ENCODE results near the gene PIGU. TPM values are rescaled to one million over a fixed set of nuclear protein-coding genes. Genes with fewer than 3 reads are reported as not detected.
A peak's percentile ranks its signal among the peaks of the same experiment; 100 is the strongest.
"Not testable (repeated sequence)": the region's sequence is repeated elsewhere in the genome, so short reads cannot be mapped to it uniquely, and the experiment has no call there.

The PIGU gene
- total RNA-seq, 2 donors from 2014 or later = 35.8 to 41.2 TPM

DNA sequence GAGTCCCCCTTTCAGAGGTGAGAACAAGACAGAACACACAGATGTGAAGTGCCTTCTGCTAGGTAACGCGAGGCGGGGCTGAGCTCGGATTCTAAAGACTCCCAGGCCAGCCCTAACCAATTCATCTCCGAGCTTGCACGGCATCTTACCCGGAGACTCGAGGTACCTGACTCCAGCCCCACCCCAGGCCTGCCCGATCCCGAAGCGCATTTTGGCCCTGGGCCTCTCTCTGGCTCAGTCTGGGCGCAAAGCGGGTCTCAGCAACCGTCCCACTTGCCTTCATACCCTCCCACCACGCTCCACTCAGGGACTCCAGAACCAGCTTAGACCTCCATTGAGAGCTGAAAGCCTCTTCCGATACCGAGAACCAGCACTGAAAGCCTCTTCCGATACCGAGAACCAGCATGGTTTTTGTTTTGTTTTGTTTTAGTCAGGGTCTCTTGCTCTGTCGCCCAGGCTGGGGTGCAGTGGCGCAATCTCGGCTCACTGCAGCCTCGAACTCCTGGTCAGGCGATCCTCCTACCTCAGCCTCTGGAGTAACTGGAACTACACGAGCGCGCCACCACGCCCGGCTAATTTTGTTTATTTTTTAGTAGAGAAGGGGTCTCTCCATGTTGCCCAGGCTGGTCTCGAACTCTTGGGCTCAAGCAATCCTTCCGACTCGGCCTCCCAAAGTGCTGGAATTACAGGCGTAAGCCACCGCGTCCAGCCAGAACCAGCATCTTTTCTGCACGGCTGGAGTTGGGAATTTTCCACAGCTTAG, 161.2 kb downstream of the PIGU start:
- WGBS, 2 experiments (ENCODE audit: insufficient coverage in 1 of 2, insufficient read length in 1 of 2) = 4 to 7% methylated on average over 22 to 36 of the region's 36 CpGs
- TF ChIP-seq, protein P1, sequence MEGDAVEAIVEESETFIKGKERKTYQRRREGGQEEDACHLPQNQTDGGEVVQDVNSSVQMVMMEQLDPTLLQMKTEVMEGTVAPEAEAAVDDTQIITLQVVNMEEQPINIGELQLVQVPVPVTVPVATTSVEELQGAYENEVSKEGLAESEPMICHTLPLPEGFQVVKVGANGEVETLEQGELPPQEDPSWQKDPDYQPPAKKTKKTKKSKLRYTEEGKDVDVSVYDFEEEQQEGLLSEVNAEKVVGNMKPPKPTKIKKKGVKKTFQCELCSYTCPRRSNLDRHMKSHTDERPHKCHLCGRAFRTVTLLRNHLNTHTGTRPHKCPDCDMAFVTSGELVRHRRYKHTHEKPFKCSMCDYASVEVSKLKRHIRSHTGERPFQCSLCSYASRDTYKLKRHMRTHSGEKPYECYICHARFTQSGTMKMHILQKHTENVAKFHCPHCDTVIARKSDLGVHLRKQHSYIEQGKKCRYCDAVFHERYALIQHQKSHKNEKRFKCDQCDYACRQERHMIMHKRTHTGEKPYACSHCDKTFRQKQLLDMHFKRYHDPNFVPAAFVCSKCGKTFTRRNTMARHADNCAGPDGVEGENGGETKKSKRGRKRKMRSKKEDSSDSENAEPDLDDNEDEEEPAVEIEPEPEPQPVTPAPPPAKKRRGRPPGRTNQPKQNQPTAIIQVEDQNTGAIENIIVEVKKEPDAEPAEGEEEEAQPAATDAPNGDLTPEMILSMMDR (conservative IDR thresholded peaks at IDR 0.05) = no peak
- peak overlapping the region; percentile 91 for H3K4me3 Mint-ChIP-seq
- peaks cover 39% of the 10 kb centered on the region for H3K36me3 Mint-ChIP-seq (ENCODE audit: low read depth)
- H3K27ac ChIP-seq (ENCODE audit: low read depth, low read length) = peak overlapping the region; percentile 86
- peak overlapping the region; percentile 82 for H3K9ac ChIP-seq (ENCODE audit: extremely low read depth, low read length, poor library complexity, severe bottlenecking)
- no peaks in the 10 kb centered on the region for H3K27me3 Mint-ChIP-seq (ENCODE audit: insufficient read depth)
- no peaks in the 10 kb centered on the region for H3K27me3 ChIP-seq (ENCODE audit: control insufficient read depth, insufficient read depth, low read length, poor library complexity, severe bottlenecking)
- peaks cover 21% of the 10 kb centered on the region for H3K4me1 Mint-ChIP-seq
- no peaks in the 10 kb centered on the region for H3K4me1 ChIP-seq (ENCODE audit: control insufficient read depth, insufficient read depth, low read length)
- H3K36me3 ChIP-seq (ENCODE audit: control insufficient read depth, insufficient read depth, low read length) = peaks cover 43% of the 10 kb centered on the region
- peak overlapping the region; percentile 97 for H3K27ac Mint-ChIP-seq
- DNase-seq = peak; percentile 94
- peak overlapping the region; percentile 100 for H3K4me3 ChIP-seq (ENCODE audit: low read length)
- H3K9me3 ChIP-seq (ENCODE audit: control insufficient read depth, low read length) = no peaks in the 10 kb centered on the region
- H3K9me3 Mint-ChIP-seq = no peaks in the 10 kb centered on the region

DNA sequence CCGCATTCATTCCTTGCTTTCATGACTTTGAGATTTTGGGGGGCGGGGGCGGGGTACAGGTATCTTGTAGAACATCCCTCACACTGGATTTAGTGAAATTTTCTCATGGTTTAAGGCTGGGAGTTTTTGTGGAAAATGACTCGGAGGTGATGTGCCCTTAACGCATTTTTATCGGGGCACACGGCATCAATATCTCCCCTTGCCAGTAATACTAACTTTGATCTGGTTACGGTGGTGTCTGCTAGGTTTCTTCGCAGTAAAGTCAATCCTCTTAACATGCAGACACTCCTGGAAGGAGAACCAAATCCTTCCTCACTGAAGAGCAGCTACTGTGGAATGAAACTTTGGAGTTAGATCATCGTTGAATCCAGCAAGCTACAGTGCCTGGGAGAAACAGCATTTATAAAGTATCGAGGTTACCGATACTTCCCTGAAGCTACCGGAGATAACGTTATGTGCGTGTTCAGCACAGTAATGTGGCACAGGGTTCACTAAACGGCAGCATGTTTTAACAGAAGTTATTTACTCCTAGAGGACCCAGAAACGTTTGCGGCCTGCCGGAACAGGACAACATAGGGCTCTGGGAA, 161.9 kb downstream of the PIGU start:
- no peaks in the 10 kb centered on the region for H3K27me3 Mint-ChIP-seq (ENCODE audit: insufficient read depth)
- DNase-seq = no peak
- peak overlapping the region; percentile 91 for H3K4me3 Mint-ChIP-seq
- no peaks in the 10 kb centered on the region for H3K4me1 ChIP-seq (ENCODE audit: control insufficient read depth, insufficient read depth, low read length)
- H3K9me3 Mint-ChIP-seq = no peaks in the 10 kb centered on the region
- WGBS, 2 experiments (ENCODE audit: insufficient coverage in 1 of 2, insufficient read length in 1 of 2) = 41 to 54% methylated on average over 15 to 19 of the region's 19 CpGs
- H3K4me1 Mint-ChIP-seq = peaks cover 21% of the 10 kb centered on the region
- H3K36me3 Mint-ChIP-seq (ENCODE audit: low read depth) = peaks cover 40% of the 10 kb centered on the region
- no peak overlapping the region for H3K27ac ChIP-seq (ENCODE audit: low read depth, low read length)
- H3K9me3 ChIP-seq (ENCODE audit: control insufficient read depth, low read length) = no peaks in the 10 kb centered on the region
- H3K27me3 ChIP-seq (ENCODE audit: control insufficient read depth, insufficient read depth, low read length, poor library complexity, severe bottlenecking) = no peaks in the 10 kb centered on the region
- peaks cover 43% of the 10 kb centered on the region for H3K36me3 ChIP-seq (ENCODE audit: control insufficient read depth, insufficient read depth, low read length)
- peak overlapping the region; percentile 97 for H3K27ac Mint-ChIP-seq
- peak overlapping the region; percentile 82 for H3K9ac ChIP-seq (ENCODE audit: extremely low read depth, low read length, poor library complexity, severe bottlenecking)
- TF ChIP-seq, protein P1 (conservative IDR thresholded peaks at IDR 0.05) = no peak
- peak overlapping the region; percentile 100 for H3K4me3 ChIP-seq (ENCODE audit: low read length)

DNA sequence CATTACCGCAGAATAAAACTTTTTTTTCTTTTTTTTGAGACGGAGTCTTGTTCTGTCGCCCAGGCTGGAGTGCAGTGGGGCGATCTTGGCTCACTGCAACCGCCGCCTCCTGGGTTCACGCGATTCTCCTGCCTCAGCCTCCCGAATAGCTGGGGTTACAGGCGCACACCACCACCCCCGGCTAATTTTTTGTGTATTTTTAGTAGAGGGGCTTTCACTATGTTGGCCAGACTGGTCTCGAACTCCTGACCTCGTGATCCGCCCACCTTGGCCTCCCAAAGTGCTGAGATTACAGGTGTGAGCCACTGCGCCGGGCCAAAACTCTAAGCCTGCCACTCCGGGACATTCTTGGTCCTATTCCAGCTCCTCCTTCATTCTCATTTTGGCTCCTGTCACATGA, 162.9 kb downstream of the PIGU start:
- not testable (repeated sequence) for DNase-seq, H3K4me3 Mint-ChIP-seq
- WGBS, 2 experiments (ENCODE audit: insufficient coverage in 1 of 2, insufficient read length in 1 of 2) = 95% methylated on average over 8 to 17 of the region's 17 CpGs

More for the DNA sequence above, 162.9 kb downstream of the PIGU start:
- Mint-ChIP-seq H3K36me3 (ENCODE audit: low read depth) (peaks cover 38% of the 10 kb centered on the region), H3K4me1 (peaks cover 21% of the 10 kb centered on the region)
- H3K4me3 ChIP-seq (ENCODE audit: low read length); H3K27ac ChIP-seq (ENCODE audit: low read depth, low read length); H3K9me3 Mint-ChIP-seq; H3K9ac ChIP-seq (ENCODE audit: extremely low read depth, low read length, poor library complexity, severe bottlenecking); H3K27me3 Mint-ChIP-seq (ENCODE audit: insufficient read depth); H3K9me3 ChIP-seq (ENCODE audit: control insufficient read depth, low read length); H3K4me1 ChIP-seq (ENCODE audit: control insufficient read depth, insufficient read depth, low read length); H3K27ac Mint-ChIP-seq; H3K27me3 ChIP-seq (ENCODE audit: control insufficient read depth, insufficient read depth, low read length, poor library complexity, severe bottlenecking): not testable (repeated sequence)
- peaks cover 44% of the 10 kb centered on the region for H3K36me3 ChIP-seq (ENCODE audit: control insufficient read depth, insufficient read depth, low read length)

All from endodermal cell (in vitro differentiated cells).